NOMO-1 treated with DMSO at 0.1 percent for 48 hours (cell line): ENCODE data around the gene SLC34A3.

ENCODE experiments used
- DNase-seq: peaks from one replicate; lab custom pipeline; 2025; ENCODE audit not compliant: unreplicated experiment; lab: John Stamatoyannopoulos, UW

Gene SLC34A3

DNA sequence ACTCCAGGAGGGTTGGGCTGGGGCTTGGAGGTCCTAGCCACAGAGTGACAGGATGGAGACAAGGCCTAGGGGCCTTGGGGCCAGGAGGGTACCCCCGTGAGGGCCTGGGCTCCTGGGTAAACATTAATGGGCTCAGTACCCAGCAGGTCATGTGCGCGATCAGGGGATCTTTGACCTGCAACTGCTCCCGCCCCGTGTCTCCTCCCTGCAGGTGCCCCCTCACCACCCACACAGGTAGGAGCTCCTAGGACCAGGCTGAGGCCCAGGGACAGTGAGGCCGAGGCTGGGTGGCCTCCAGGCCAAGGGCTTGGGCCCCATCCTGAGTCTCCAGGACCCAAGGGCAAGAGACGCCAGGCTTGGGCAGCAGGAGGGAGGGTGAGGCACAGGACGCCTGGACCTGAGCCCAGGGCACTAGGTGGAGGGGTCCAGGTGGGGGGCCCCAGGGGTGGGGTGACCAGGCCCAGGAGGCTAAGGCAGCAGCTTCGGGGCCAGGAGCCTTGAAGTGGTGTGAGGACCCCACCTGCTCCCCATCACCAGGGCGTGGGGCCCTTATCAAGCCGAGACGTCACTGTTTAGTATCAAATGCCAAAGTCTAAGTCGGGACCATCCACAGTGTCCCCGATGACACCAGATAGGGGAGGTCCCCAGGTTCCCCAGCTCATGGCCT is at the start of gene SLC34A3:
Gene SLC34A3 (plus strand): TSS at position 197 of the 667 bp plus-strand sequence. CDS start 802 bp downstream, outside the sequence.
- no peak for DNase-seq

GRCh38 chr9:137181680-137182079 is 49.0 kb upstream of the SLC34A3 start:
- no peak for DNase-seq

GRCh38 chr9:137182836-137183235 is 47.9 kb upstream of the SLC34A3 start:
- no peak for DNase-seq

- DNase-seq: no peak
Measured at GRCh38 chr9:137183980-137184595, 46.6 kb upstream of the SLC34A3 start.

DNA sequence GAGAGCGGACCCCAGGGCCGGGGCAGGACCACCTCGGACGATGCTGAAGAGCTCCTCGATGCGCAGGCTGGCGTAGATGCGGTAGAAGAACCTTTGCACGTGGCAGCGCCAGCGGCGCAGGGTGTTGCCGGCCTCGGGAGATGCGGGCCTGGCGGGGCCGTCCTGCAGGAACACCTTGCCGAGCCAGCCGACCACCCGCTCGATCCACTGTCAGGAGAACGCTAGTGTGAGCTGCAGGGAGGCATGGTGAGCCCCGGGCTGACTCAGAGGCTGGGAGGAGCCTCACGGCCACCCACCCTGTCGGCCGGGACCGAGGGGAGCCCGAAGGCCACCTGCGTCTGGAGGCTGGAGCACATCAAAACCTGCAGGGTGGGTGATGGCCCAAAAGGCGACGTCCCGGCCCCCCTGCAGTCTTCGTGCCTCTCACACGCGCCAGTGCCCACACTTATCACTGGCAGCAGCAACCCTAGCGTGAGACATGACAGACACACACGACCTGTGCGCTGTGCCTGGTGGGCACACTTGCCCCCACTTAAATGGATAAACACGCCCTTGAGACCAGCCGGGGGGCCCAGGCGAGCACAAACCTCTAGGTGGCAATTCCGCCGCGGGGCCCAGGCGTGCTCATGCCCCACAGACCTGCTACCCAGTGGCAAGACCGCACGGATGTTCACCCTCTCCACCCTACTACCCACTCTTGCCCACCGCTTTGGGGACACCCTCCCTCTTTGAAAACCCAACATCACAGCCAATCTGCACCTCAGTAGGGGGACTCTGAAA is 45.6 kb upstream of the SLC34A3 start:
- no peak for DNase-seq

DNA sequence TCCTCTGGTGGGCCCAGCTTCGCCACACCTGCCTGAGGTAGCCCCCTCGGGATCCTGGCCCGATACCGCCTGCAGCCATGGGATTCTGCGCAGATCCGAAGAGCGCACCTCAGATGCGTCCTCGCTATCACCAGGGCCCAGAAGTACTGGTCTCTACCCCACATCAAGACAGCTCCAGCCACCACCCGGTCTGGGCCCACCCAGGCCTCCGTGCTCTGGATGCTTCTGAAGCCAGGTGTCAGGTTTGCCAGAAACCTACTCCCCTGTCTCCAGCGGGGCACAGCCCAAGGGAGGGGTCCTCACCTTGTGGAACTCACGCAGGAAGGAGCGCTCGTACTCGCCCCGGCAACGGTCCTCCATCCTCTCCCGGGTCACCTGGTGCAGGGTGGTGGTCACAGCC is 44.8 kb upstream of the SLC34A3 start:
- no peak for DNase-seq

DNA sequence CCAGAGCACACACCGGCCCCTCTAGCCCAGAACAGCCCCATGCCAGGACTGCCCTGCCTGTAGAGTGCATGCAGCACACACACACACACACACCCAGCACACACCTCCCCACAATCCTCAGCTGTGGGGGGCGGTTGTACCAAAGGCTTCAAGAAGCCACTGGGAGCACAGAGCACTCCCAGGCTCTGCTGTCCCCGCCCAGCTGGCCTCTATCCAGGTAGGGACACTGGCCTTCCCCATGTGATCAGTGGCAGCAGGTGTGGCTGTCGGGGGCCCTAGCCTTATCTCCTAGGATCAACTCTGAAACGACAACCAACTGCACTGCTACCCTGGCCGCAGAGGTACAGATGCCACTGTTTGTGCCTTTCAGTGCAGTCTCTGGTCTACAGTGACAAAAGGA is 44.3 kb upstream of the SLC34A3 start:
- DNase-seq: no peak

DNA sequence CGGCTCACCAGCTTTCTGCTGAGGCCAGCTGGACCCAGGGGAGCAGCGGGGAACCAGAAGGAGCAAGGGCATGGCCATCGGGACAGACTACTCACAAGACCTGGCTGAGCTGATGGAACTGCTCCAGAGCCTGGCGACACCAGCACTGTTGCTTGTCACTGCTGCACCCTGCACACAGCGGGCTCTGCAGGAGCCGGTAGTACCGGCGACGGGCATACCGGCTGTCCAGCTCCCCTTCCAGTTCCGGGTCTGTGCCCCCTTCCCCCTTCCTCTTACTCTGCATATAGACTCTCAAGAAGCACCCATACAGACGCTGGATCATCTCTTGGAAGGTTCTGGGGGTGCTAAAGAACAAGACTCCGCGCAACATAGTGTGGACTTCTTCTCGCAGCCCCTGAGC is 43.3 kb upstream of the SLC34A3 start:
- no peak for DNase-seq

GRCh38 chr9:137188086-137188489 is 42.6 kb upstream of the SLC34A3 start:
- DNase-seq: no peak

- peak; percentile 90 for DNase-seq
Measured at GRCh38 chr9:137188490-137189296, 42.0 kb upstream of the SLC34A3 start, which contains the start of the genes ANAPC2 and SSNA1. TSS of gene ANAPC2 (minus strand) at chr9:137188560. CDS start at chr9:137188532, 28 bp downstream. TSS of gene SSNA1 (plus strand) at chr9:137188676. CDS start at chr9:137188727, 51 bp downstream.

DNA sequence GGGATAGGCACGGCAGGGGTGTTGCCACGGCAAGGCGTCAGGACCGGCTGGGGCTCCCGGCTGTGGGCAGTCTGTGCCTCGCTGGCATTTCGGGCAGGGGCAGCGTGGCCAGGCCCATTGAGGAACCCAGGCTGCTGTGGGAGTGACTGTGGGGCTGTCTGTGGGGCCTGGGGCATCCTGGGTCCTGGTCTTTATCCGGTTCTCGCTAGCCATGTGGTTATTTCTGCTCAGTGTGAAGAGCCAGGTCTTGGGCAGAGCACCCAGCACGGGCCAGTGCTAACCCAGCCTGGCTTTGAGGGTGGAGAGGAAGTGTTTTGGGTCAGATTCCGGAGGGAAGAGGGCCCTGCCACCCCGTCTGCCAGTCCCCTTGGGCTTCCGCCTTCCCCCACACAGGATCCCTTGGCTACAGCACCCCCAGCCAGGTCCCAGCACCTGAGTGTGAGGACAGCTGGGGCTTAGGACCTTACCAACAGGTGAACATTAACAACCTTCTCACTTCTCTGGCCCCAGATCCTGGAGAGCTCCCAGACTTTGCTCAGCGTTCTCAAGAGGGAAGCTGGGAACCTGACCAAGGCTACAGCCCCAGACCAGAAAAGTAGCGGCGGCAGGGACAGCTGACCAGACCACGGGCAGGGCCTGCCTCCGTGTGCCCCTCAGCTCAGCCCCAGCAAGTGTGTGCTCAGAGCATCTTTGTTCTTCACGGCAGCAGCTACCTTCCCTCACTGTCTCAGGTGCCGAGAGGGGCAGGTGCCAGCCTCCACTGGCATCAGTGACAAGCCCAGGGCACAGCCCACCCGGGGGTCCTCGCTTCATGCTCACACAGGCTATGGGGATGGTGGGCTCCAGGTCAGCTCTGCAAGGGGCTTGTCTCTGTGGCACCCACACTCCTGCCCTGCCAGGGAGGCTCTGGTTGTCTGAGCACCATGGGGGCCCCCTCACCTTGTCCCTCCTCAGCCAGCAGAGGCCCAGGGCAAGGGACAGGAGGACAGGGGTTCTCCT is 41.1 kb upstream of the SLC34A3 start:
- DNase-seq: no peak

DNA sequence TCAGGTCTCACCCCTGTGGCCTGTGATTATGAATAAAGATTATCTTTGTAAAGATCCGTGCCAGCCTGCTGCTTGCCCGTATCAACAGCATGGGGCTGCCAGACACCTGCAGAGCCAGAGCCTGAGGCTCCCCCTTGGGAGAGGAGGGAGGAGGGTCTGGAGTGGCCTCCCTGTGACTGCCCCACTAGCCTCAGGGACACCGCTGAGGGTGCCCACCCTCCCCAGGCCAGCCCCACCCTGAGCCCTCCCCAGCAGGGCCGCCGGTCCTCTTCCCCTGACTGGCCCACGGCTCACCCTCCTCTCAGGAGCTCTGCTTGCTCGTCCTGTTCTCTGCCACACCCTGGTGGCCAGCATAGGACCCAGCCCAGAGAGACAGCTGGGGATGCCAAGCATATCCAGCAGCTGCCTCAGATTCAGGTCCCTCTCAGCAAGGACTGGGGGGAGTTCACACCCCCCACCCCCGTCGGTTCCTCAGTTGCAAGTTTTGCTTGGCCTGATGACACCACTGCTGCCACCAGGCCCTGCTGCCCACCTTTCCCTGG is 40.3 kb upstream of the SLC34A3 start:
- DNase-seq: no peak

GRCh38 chr9:137191245-137191644 is 39.5 kb upstream of the SLC34A3 start:
- no peak for DNase-seq

- DNase-seq: no peak
Measured at GRCh38 chr9:137191691-137192447, 38.8 kb upstream of the SLC34A3 start.

GRCh38 chr9:137192448-137192780 is 38.3 kb upstream of the SLC34A3 start:
- DNase-seq: no peak

DNA sequence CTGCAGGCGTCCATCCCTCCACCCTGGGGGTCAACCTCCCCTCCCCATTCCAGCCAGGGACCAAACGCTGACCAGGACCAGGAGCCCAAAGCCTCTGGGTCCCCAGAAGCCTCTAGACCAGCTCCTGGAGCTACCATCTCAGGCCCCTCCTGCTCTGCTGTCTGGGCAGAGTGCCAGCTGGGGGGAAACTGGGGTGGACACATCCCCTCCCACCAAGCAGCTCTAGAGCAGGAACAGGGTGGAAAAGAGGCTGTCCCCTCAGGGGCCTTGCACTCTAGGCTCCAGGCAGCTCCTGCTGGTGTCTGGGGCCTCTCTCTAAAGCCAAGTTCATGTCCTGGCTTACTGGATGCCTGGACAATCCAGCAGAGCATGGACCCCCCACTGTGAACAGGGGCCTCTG is 37.8 kb upstream of the SLC34A3 start:
- DNase-seq: no peak

GRCh38 chr9:137193771-137194170 is 36.9 kb upstream of the SLC34A3 start:
- no peak for DNase-seq

DNA sequence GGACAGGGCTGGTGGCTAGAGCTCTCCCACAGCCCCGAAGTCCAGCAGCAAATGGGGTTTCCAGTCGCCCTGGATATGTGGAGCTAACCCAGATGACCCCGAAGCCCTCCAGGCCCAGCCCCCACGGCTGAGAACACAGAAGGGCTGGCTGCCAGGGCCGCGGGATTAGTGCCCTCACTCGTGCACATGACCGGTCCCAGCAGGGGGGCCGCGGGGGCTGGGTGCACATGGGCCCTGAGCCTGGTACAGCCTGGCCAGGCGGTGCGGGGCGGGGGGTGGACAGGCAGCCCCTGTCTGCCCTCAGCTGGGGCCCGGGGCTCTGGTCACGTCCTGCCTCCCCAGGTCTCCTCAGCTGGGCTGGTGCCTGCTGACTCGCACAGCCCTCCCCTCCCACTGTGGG is 36.3 kb upstream of the SLC34A3 start:
- no peak for DNase-seq

DNA sequence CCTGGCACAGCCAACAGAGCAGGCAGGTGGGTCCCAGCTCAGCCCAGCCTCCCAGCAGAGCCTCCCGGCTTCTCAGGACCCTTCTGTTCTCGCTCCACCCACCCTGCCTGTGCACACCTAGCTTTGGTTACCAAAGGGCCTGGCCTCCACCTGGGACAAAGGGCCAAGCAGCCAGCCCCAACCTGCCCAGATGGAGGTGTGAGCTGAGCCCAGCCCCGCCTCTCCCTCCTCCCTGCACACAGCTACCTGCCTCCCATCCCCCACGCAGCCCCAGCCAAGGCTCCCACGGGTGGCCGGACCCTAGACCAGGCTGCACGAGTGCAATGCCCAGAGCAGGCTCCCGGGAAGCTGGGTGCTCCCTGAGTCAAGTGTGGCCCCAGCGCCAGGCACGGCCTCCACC is 35.8 kb upstream of the SLC34A3 start:
- no peak for DNase-seq
